Ishikawa (cell line): ENCODE measurements around the gene TRIM14.

ENCODE experiments used
- CEBPB ChIP-seq: IDR thresholded peaks from 2 replicates; pipeline ENCODE4 v1.6.1; 2012
- CREB1 ChIP-seq: IDR thresholded peaks from 2 replicates; pipeline ENCODE4 v1.6.1; 2012; ENCODE audit warnings: low read depth
- EGR1 ChIP-seq: IDR thresholded peaks from 2 replicates; pipeline ENCODE4 v1.6.1; 2012
- EP300 ChIP-seq: IDR thresholded peaks from 2 replicates; pipeline ENCODE4 v1.6.1; 2012; ENCODE audit warnings: borderline replicate concordance
- FOXM1 ChIP-seq: IDR thresholded peaks from 2 replicates; pipeline ENCODE4 v1.6.1; 2012; ENCODE audit warnings: low read depth, borderline replicate concordance
- MAX ChIP-seq: IDR thresholded peaks from 2 replicates; pipeline ENCODE4 v1.6.1; 2012
- NFIC ChIP-seq: IDR thresholded peaks from 2 replicates; pipeline ENCODE4 v1.6.1; 2012
- RAD21 ChIP-seq: IDR thresholded peaks from 2 replicates; pipeline ENCODE4 v1.6.1; 2012; ENCODE audit warnings: low read depth
- REST ChIP-seq: IDR thresholded peaks from 2 replicates; pipeline ENCODE4 v1.6.1; 2012; ENCODE audit warnings: low read depth, mild to moderate bottlenecking
- TAF1 ChIP-seq: IDR thresholded peaks from 2 replicates; pipeline ENCODE4 v1.6.1; 2012; ENCODE audit warnings: low read depth, mild to moderate bottlenecking
- TCF12 ChIP-seq: IDR thresholded peaks from 2 replicates; pipeline ENCODE4 v1.6.1; 2012; ENCODE audit warnings: low read depth
- TEAD4 ChIP-seq: IDR thresholded peaks from 2 replicates; pipeline ENCODE4 v1.6.1; 2012
- USF1 ChIP-seq: IDR thresholded peaks from 2 replicates; pipeline ENCODE4 v1.6.1; 2012
- YY1 ChIP-seq: IDR thresholded peaks from 2 replicates; pipeline ENCODE4 v1.6.1; 2012; ENCODE audit warnings: low read depth
- ZBTB7A ChIP-seq: IDR thresholded peaks from 2 replicates; pipeline ENCODE4 v1.6.1; 2012; ENCODE audit warnings: low read depth

TRIM14 gene

GRCh38 chr9:98132158-98132557, 13.1 kb upstream of the TRIM14 start:
- TF ChIP-seq EP300, result no peak

- TF ChIP-seq RAD21 (no peak), TCF12 (no peak), MAX (no peak), USF1 (no peak), YY1 (no peak), CEBPB (no peak), ZBTB7A (no peak), CREB1 (no peak), TAF1 (no peak), REST (no peak), EGR1 (no peak), EP300 (no peak), FOXM1 (no peak), NFIC (no peak), TEAD4 (no peak)
Observed at GRCh38 chr9:98130576-98131228, 11.7 kb upstream of the TRIM14 start.

GRCh38 chr9:98129451-98129881, 10.4 kb upstream of the TRIM14 start:
- no peak for TF ChIP-seq TAF1
- TF ChIP-seq REST, result no peak
- TF ChIP-seq ZBTB7A, result no peak
- TF ChIP-seq NFIC, result no peak
- TF ChIP-seq FOXM1, result no peak
- no peak for TF ChIP-seq TCF12
- TF ChIP-seq TEAD4, result no peak
- no peak for TF ChIP-seq CEBPB
- no peak for TF ChIP-seq CREB1
- no peak for TF ChIP-seq MAX
- no peak for TF ChIP-seq YY1
- TF ChIP-seq EP300, result no peak

GRCh38 chr9:98128316-98128715, 9.3 kb upstream of the TRIM14 start:
- no peak for TF ChIP-seq FOXM1
- TF ChIP-seq EP300, result no peak
- TF ChIP-seq MAX, result no peak
- no peak for TF ChIP-seq CREB1
- no peak for TF ChIP-seq EGR1
- no peak for TF ChIP-seq TCF12
- TF ChIP-seq CEBPB, result no peak
- TF ChIP-seq ZBTB7A, result no peak
- no peak for TF ChIP-seq YY1
- TF ChIP-seq RAD21, result no peak
- TF ChIP-seq USF1, result no peak
- no peak for TF ChIP-seq TAF1
- no peak for TF ChIP-seq TEAD4
- no peak for TF ChIP-seq NFIC
- TF ChIP-seq REST, result no peak
